GM19035 (cell line): ENCODE data around the gene WIPF3.
A peak's percentile ranks its signal among the peaks of the same experiment; 100 is the strongest.
"Not testable (repeated sequence)": the region's sequence is repeated elsewhere in the genome, so short reads cannot be mapped to it uniquely, and the experiment has no call there.

Source experiments
- ATAC-seq: cut with Tn5 transposase; IDR thresholded peaks from one replicate; pipeline ENCODE4 v1.9.1; 2021; ENCODE audit not compliant: unreplicated experiment

The WIPF3 gene

GRCh38 chr7:29946428-29947186, 140.3 kb downstream of the WIPF3 start:
- ATAC-seq = no peak

DNA sequence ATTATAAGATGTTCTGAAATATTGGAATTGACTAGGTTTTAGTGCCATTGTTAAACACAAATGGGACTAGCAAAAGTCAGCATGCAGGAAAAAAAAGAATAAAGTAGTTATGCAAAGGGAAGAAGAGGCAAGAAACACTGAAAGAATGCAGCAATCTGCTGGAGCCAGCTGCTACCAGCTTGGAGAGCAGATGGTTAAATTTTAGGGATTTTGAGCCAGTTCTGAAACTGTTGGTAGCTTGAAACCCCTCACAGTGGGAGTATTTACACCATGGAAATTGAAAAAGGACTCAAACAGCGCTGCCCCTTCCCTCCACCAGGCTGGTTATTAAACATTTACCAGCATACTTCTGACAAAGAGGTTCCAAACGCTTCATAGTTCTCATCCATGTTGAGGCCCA, 142.3 kb downstream of the WIPF3 start:
- no peak for ATAC-seq

DNA sequence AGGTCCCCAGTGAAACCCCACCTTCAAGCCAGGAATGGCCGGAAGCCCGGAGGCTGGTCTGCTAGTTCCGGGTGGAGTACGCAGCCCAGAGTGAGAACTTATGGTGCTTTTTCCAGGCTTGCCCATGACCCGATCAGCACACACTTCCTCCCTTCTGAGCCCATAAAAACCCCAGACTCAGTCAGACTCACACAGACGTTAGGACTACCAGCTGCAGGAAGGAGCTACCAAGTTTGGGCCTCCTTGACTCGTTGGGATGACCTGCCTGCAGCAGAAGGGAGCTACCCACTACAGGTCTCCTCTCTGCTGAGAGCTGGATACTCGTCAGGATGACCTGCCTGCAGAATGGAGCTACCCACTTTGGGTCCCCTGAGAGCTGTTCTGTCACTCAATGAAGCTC, 144.2 kb downstream of the WIPF3 start:
- ATAC-seq = no peak

GRCh38 chr7:29951206-29951605, 144.9 kb downstream of the WIPF3 start:
- ATAC-seq = no peak

DNA sequence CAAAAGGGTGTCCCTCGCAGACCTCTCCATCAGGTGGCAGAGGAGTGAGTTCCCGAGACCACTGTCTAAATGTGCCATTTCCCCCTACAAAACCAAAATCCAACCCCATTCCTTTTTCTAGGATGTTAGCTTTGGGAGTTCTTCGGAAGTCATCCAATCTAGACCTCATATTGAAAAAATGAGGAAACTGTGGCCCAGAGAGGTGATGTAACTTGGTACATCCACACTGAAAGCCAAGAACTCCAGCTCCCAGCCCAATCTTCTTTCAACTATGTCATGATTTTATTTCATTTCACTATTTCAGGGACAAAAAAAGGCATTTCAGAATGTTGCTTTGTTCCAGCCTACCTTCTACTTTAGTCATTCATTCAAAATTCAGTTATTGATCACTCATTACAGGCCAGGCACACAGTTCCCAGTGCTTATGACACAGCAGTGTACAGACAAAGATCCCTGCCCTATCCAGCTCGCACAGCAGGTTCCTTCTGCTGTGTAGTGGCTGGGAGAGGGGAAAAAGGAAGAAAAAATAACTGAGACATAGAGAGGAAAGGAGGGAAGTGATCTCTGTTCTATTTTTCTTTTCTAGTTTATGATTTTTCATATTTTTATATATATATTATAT, 147.5 kb downstream of the WIPF3 start:
- ATAC-seq = no peak

DNA sequence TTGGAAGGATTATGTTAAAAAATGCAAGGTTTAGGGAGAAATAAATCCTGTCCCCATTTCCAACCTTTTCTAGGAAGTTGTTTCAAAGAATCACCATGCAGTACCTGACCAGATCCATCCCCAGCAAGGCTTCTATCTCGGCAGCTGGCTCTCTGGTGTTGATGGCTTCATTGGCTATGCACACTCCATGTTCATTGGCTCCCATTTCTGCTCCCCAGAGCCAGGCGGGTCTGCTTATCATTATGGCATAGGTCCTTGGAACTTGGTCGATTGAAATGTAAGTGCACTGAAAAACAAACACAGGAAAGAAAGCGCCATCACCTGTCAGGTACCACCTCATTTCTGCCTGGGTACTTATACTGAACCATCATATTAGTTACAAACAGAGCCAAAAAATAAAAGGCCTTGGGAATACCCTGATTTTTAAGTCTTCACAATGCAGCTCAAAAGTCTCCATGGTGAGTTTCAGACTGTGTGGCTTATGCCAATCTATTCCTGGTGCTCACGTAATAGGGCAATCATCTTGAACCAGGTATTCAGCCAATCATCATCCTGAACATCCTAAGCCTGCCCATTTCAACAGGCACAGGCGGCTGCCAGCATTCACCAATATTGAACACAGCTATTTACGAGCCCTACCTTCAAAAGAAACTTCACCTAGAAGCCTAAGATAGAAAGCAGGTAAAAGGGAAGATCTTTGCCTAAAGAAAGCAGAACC, 148.9 kb downstream of the WIPF3 start:
- ATAC-seq = no peak

DNA sequence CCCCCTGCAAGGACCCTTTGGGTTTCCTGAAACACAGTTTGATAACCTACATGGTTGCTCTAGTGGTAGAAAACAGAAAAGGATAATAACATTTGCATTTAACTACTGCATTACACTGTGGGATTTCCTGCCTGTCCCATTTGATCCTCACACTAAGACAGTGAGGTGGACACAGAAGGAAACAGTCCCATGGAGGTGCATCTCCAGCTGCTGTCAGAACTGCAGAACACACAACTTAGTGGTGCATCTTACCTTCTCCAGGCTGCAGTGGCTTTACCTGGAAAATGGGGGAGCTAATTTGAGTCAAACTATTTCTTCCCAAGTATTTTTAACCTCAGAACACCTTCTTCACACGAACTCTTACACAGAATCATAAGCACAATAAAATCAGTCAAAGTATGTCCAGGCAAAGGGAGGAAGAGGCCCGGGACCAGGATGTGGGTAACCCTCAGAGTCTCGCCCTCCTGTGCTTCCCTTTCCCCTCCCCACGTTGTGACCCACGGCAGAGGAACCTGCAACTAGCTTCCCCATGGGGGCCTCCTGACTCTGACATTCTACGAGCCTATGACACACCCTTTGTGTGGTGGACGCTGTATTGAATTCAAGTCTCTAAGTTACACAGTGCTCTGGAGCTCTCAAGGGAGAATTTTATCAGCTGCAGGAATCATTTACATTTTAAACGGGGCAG, 149.6 kb downstream of the WIPF3 start:
- ATAC-seq = peak; percentile 75

GRCh38 chr7:29956487-29956836, 150.2 kb downstream of the WIPF3 start:
- no peak for ATAC-seq

DNA sequence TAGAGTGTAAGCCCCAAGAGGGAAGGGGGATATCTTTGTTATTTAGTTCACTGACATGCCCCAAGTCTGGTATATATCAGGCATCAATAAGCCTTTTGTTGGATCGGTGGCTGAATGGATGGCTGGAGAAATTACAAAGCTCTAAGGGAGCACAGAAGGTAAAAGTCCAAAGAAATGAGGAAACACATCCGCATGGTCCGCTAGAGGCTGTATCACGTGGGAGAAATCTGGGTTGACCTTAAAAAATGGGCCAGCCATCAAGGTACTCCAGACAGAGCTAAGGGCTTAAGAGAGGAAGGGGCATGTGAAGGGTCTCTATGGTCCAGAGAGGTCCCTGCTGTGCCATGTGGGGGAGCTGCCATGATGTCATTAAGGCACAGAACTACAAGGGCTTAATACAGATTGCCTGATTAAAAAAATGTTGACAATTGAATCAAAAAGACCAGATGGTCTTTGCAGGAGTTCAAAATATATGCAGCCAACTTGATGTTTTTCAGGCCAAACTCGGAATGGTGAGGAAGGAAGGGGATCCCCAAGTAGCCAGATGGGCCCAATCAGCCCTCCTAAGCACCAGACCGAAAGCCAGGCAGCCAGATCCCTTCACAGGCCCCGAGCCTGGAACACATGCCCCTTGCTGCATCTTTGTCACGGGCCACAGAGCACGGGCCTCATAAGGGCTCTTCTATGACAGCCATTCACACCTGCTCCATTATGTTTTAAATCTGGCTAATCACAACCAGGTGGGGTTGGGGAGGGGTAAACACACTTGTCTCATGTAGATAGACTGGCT, 151.4 kb downstream of the WIPF3 start:
- no peak for ATAC-seq

DNA sequence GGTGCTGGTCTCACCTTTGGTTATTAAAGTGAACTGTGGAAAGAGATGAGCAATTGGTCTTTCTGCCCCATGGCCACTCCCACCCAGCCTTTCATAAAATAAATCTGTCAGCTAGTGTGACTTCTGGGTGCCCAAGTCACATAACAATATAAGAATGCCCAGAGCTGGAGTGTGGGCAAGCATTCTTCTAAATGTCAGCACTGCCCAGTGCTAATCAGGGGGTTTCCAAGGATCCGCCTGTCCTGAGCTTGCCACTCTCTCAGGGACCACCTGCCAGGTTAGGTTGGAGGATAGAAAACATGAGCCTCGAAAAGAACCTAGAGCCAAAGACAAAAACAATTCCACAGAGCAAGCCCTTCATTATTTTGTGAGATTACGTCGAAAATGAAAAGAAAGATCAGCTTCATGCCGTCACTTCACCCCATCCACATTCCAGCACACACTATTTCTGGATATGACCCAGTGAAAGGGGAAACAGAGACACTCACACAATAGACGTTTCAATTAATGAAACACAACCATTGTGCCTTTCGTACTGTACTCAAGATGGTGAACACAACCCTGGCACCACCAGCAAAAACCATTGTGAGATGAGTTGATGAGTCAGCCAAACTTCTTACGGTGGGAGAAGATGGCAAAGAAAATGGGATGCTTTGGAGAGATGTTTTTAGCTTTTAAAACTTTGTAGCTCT, 152.5 kb downstream of the WIPF3 start:
- no peak for ATAC-seq

DNA sequence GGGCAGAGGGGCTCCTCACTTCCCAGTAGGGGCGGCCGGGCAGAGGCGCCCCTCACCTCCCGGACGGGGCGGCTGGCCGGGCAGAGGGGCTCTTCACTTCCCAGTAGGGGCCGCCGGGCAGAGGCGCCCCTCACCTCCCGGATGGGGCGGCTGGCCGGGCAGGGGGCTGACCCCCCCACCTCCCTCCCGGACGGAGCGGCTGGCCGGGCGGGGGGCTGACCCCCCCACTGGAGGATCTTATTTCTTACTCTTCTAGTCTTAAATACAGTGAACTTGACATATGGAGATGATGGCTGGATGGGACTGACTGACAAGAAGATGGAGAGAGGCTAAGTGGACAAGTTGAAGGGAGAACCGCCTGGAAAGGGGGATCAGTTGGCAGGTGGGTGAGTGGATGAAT, 155.3 kb downstream of the WIPF3 start:
- not testable (repeated sequence) for ATAC-seq

DNA sequence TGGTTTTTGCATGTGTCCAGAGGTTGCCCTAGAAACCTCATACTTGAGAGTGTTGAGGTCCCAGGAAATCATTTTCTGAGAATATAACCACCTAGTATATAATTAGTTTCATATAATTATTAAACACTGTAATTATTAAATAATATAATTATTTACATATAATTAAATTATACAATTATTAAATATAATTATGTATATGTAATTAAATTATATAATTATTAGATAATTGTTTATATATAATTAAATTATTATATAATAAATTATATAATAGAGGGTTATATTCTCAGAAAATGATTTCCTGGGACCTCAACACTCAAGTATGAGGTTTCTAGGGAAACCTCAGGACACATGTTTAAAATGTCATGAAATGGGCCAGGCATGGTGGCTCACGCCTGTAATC, 155.7 kb downstream of the WIPF3 start:
- ATAC-seq = no peak

DNA sequence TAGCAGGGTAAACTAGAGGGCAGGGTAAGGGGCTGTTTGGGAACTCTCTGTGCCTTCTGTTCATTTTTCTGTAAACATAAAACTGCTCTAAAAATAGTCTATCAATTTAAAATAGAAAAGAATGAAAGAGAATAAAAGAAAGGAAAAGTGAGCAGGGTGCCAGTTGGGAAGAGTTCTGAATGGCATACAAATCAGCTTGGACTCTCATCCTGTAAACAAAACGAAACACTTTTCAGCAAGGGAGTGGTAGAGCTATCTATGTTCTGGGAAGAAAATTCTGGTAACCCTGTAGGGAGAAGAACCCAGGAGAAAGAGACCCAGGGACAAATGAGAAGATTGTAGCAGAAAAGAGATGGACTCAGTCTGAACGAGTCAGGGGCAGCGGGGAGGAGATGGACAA, 158.7 kb downstream of the WIPF3 start:
- no peak for ATAC-seq
